Measurements from ENCODE around the gene TSHZ2.
"Not testable (repeated sequence)": the region's sequence is repeated elsewhere in the genome, so short reads cannot be mapped to it uniquely, and the experiment has no call there.

TSHZ2 gene

DNA sequence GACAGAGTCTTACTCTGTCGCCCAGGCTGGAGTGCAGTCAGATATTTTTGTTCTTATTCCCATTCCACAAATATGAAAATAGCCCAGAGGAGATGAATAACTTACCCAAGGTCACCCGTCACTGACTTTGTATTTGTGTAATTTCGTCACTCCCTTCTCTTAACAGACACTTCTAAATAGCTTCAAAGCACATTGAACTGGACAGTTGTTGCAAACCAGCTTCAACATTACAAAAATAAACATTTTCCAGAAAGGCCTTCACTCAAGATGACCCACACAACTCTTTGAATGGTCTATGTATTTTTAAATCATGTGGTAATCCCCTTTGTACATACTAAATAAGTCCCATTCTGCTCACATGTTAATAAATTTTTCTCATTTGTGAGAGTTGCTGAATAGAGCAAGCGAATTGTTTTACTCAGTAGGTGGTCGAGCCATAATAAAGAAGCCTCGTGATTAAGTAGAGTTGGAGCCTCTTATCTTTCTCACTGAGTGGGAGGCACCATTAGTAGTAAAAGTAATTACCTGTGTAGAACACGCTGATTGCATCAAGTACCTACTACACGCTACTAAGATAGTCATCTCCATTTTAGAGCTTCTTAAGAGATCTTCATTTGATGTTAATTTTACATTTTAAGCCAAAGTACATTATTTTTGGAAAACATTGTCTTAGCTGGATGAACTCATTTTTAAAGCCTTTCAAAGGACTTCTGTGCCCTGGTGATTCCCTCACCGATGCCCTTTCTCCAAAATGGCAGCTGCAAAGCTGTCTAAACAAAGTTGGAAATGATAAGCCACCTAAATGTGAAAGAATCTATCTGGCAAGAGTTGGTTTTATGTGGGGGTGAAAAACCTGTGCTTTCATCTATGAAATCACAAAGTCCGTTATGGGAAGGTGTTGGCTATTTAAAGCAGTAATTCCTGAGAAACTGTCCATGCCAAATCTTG, 110.0 kb downstream of the TSHZ2 start:
- DNase-seq (ENCODE audit: low read depth in 2 of 3, low spot score in 1 of 3), result no peak

DNA sequence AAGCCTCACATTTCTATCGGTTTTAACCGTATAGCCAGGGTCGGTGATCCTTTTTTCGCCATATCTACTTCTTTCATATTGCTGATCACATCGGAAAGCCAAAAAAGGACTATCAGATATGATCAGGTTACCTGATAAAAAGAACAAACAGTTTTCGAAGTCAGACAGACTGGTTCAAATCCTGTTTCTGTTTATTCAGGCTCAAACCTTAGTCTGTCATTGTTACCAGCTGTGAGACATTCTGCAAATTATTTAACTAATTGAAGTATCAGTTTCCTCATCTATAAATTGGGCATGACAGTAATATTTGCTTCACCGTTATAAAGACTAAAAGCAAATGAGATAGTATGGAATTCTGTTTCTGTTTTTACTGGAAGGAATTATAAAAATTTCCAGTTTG, 111.3 kb downstream of the TSHZ2 start:
- DNase-seq (ENCODE audit: low read depth in 2 of 3, low spot score in 1 of 3), result no peak

- DNase-seq (ENCODE audit: low read depth in 2 of 3, low spot score in 1 of 3), result no peak
Observed at GRCh38 chr20:53084408-53084997, 112.3 kb downstream of the TSHZ2 start.

- no peak for DNase-seq (ENCODE audit: low read depth in 2 of 3, low spot score in 1 of 3)
Observed at GRCh38 chr20:53085720-53086119, 113.6 kb downstream of the TSHZ2 start.

DNA sequence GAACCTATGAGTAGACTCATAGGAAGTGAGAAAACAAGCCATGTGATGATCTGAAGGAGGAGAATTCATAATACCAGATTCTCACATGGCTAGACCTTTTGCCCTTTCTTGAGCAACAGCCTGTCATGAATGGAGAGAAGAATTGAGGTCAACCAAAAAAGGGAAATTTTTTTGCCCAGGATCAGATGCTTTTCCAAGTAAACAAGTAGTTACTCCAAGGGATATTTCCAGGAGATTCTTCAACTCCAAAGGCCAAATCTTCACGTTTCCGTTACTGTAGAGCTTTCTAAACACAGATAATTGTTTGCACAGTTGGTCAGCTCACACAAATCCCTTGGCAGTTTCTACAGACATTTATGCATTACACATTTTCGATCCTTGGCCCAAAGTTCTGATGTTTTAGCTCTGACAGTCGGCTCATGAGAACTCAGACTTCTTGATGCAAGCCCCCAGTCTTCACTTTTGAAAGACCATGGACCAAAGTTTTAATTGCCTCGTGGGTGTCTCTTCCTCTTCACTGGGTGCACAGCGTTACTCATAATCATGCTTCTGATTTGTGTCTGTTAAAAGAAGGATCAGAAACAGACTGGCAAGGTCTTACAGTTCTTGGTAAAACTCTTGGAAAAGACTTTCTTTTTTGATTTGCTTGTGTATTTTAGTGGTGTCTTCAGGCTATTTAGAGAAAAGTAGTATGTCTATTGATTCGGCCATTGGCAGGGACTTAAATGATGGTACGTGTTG, 115.0 kb downstream of the TSHZ2 start:
- DNase-seq (ENCODE audit: low read depth in 2 of 3, low spot score in 1 of 3), result no peak

- DNase-seq (ENCODE audit: low read depth in 2 of 3, low spot score in 1 of 3), result no peak
Observed at GRCh38 chr20:53088786-53089185, 116.6 kb downstream of the TSHZ2 start.

DNA sequence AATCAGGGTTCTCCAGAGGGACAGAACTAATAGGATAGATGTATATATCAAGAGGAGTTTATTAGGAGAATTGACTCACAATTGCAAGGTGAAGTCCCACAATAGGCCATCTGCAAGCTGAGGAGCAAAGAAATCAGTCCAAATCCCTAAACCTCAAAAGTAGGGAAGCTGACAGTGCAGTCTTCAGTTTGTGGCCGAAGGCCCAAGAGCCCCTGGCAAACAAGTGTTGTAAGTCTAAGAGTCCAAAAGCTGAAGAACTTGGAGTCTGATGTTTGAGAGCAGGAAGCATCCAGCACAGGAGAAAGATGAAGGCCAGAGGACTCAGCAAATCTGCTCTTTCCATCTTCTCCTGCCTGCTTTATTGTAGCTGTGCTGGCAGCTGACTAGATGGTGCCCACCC, 117.7 kb downstream of the TSHZ2 start:
- not testable (repeated sequence) for DNase-seq (ENCODE audit: low read depth in 2 of 3, low spot score in 1 of 3)

DNA sequence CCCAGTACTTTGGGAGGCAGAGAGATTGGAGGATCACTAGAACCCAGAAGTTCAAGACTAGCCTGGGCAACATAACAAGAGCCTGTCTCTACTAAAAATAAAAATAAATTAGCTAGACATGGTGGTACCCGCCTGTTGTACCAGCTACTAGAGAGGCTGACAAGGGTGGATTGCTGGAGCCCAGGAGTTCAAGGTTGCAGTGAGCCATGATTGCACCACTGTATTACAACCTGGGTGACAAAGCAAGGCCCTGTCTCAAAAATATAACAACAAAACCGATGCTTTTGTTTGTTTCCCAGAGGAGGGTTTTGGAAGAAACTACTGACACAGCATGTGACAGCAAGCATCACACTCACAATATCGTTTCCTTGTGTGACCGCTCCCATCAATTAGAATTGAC, 119.6 kb downstream of the TSHZ2 start:
- DNase-seq (ENCODE audit: low read depth in 2 of 3, low spot score in 1 of 3), result no peak

DNA sequence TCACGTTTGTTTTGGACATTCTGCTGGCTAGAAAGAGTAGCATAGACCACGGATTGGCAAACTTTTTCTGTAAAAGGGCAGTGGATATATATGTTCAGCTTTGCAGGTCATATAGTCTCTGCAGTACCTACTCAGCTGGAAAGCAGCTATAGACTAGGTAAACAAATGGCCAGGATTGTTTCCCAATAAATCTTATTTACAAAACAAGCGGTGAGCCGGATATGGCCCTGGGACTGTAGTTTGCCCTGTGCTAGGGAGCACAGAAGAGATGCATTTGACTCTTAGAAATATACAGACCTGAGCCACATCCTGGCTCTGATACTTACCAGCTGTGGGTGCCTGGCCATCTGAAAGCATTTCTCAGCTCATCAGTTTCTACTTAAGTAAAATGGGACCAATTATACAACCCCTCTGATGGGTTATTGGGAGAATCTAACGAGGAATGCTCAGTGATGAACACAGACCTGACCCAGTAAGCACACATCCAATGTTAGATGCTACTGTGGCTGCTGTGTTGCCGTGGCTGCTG, 120.7 kb downstream of the TSHZ2 start:
- DNase-seq (ENCODE audit: low read depth in 2 of 3, low spot score in 1 of 3), result no peak

DNA sequence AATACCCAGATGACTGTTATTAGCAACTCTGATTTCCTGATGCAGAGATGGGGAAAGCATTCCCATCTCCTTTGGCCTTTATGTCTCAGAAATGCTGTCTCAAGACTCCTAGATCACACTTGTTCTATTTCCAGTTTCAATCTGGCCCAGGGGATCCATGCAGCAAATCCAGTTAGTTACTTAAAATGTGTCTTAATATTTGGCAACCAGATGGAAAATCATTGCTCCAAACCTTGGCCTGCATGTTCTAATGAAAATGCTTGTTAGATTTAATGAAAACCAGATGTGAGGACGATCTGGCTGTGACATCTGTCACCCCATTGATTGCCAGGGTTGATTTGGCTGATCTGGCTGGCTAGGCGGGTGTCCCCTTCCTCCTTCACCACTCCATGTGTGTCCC, 125.2 kb downstream of the TSHZ2 start:
- no peak for DNase-seq (ENCODE audit: low read depth in 2 of 3, low spot score in 1 of 3)

GRCh38 chr20:53097791-53098190, 125.6 kb downstream of the TSHZ2 start:
- no peak for DNase-seq (ENCODE audit: low read depth in 2 of 3, low spot score in 1 of 3)

DNA sequence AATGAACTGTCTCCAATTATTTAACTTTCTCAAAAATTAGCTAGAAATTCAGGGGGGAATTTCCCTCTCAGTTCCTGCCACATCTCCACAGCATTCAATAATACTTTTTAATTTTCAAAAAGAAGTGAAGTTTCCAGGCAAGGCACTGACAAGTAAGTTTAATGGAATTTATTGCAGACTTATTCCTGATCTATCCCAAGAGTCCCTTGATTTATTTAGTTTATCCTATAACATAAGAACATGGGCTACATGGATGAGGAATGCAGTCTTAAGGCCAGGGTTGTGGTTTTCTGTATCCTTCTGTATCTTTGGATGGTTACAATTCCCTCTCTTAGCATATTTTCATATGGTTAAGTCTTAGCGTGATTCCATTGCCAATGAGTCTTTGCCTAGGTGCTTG, 126.5 kb downstream of the TSHZ2 start:
- DNase-seq (ENCODE audit: low read depth in 2 of 3, low spot score in 1 of 3), result no peak

GRCh38 chr20:53099856-53100255, 127.7 kb downstream of the TSHZ2 start:
- no peak for DNase-seq (ENCODE audit: low read depth in 2 of 3, low spot score in 1 of 3)

- no peak for DNase-seq (ENCODE audit: low read depth in 2 of 3, low spot score in 1 of 3)
Observed at GRCh38 chr20:53100476-53100911, 128.3 kb downstream of the TSHZ2 start.

DNA sequence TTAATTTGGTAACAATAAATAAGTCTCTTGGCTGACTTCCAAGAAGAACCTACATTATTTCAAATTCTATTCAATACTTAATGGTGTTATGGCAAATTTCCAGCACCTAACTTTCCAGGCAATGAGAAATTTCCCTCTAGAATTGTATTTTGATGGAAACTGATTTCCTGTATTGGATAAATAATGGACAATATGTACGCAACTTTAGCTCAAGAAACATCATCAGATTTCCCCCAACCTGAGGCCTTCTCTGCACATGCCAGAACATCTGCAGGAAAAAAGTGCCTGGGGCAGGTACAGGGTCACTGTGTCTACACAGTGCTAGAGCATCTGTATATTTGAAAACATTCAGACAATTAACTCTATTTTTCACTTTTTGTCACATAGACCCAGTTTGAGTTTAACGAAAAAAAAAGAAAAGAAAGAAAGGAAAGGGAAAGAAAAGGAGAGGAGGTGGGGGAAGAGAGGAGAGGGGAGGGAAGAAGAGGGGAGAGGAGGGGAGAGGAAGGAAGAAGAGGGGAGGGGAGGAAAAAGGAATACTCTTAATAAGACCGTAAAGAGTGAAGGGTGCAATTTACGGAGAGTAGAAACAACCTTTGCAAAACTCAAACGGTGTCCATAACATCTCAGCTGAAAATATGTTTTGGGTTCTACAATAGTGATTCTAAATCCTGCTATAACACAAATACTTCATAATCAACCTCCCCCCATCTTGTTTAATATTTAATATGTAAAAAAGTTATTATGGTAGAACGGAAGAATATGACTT, 130.0 kb downstream of the TSHZ2 start:
- DNase-seq (ENCODE audit: low read depth in 2 of 3, low spot score in 1 of 3), result no peak

GRCh38 chr20:53103124-53103523, 131.0 kb downstream of the TSHZ2 start:
- no peak for DNase-seq (ENCODE audit: low read depth in 2 of 3, low spot score in 1 of 3)

DNA sequence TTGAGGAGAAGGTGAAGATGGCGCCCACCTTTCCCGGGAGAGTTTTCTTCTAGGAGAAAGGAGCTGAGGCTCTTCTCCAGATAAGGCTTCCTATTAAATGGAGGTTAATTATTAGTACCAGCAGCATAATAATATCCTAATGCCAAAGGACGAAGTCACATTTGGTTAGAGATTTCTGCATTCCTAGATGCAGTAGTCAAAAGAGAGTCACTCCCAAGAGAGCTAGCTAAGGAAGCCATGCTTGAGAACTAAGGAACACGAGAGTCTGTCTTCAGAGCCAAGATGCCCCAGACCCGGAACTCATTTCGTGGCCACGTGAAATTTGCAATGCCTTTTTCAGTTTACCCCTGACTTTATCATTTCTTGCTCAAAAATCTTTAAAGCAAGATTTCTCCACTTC, 132.7 kb downstream of the TSHZ2 start:
- DNase-seq (ENCODE audit: low read depth in 2 of 3, low spot score in 1 of 3), result no peak

DNA sequence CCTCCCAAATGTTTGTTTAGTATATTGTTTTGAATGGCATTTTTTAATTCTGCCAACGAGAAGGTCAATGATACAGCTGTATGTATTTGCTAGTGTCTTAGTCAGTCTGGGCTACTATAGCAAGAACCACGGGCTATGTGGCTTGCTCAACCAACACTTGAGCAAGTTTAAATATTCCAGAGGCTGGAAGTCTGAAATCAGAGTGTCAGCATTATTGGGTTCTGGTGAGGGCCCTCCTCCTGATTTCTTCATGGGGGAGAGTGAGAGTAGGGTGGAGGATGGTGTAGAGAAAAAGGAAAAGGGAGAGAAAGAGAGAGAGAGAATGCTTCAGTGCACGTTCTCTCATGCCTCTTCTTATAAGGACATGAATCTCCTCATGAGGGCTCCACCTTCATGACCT, 144.6 kb downstream of the TSHZ2 start:
- DNase-seq (ENCODE audit: low read depth in 2 of 3, low spot score in 1 of 3), result no peak

- no peak for DNase-seq (ENCODE audit: low read depth in 2 of 3, low spot score in 1 of 3)
Observed at GRCh38 chr20:53122853-53123252, 150.7 kb downstream of the TSHZ2 start.

DNA sequence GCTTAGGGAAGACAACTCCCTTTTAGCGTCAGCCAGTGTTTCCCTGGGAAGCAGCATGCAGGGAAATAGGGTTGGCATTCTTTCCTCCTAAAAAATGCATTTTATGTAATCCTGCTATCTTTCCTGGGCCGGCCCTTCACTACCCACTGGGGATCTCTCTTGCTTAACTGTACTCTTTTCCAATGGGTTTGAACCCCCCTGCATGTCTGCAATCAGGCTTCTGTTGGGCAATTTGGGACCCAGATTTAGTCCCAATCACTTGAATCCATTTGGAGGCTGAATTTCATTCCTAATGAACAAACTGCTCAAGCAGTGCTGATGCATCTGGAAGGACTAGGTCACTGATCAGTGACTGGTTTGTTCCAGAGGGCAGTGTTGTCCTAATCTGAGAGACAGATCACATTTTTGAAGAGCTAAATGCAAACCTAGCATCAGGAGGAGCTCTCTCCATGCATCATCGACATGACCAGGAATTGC, 152.0 kb downstream of the TSHZ2 start:
- DNase-seq (ENCODE audit: low read depth in 2 of 3, low spot score in 1 of 3), result no peak

DNA sequence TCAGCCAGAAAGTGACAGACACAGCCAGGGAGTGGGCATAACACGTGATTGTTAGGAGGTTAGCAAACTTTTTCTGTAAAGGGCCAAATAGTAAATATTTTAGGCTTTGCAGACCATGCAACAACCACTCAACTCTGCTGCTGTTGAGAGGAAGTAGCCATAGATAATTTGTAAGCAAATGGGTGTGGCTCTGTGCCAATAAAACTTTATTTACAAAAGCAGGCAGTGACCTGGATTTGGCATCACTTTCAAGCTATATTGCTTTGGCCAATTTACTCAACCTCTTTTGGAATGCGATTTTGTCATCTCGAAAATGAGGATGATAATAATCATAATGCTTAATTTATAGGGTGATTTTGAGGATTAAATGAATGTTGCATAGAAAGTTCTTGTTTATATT, 152.6 kb downstream of the TSHZ2 start:
- DNase-seq (ENCODE audit: low read depth in 2 of 3, low spot score in 1 of 3), result no peak
